Measurements from ENCODE around the gene ZNF407. TPM values are rescaled to one million over a fixed set of nuclear protein-coding genes. Genes with fewer than 3 reads are reported as not detected.

Gene ZNF407
- total and polyA plus RNA-seq, 2 of the 13 experiments (the other 11 are each of a cell fraction or from before 2014, with no cell fraction given): 2.3 to 8.7 TPM

DNA sequence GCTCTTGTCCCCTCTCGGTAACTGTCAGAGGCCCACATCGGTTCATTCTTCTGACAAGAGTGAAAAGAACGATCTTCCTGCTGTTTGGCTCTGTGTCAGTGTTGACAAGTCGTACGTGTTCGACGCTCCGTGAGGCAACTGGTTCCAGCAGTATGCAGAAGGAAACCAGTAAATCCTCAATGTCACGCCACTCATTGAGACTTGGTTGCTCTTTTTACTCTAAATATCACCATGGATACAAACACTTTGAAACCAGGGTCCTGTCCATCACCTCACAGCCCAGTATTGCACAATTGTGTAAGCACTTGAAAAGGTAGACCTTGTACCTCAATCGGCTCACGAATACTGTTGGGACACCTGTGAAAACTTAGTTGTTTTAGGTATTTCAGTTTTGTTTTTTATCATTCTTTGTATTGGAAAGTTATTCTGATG, 136.4 kb downstream of the ZNF407 start (continued):
- TF ChIP-seq RELA (CRISPR knock-in tag; IDR thresholded peaks at IDR 0.05) (no peak), SMAD9 (CRISPR knock-in tag; IDR thresholded peaks at IDR 0.05) (no peak), MXI1 (IDR thresholded peaks at IDR 0.05; ENCODE audit: borderline replicate concordance, low read depth, low read length) (peak; percentile 45; the same call in 1 of the 3 replicates), ATRX (CRISPR knock-in tag; IDR thresholded peaks at IDR 0.05; ENCODE audit: borderline replicate concordance) (no peak), PAF1 (CRISPR knock-in tag; IDR thresholded peaks at IDR 0.05) (no peak), ZFX (CRISPR knock-in tag; IDR thresholded peaks at IDR 0.05; ENCODE audit: low read depth) (peak; percentile 65), EHMT2 (IDR thresholded peaks at IDR 0.05; ENCODE audit: borderline replicate concordance, low read depth, low read length) (peak; percentile 52; the same call in 1 of the 2 replicates), ZBTB38 (CRISPR knock-in tag; IDR thresholded peaks at IDR 0.05) (no peak), ZNF747 (CRISPR knock-in tag; IDR thresholded peaks at IDR 0.05; ENCODE audit: borderline replicate concordance) (no peak; the same call in 1 of the 2 replicates), ZNF136 (CRISPR knock-in tag; IDR thresholded peaks at IDR 0.05; ENCODE audit: low read depth) (0 out of 2 replicates have a peak, but pooled peaks have one; percentile 59), SAP130 (CRISPR knock-in tag; IDR thresholded peaks at IDR 0.05; ENCODE audit: low read depth) (peak; percentile 90), ZNF615 (CRISPR knock-in tag; IDR thresholded peaks at IDR 0.05; ENCODE audit: borderline replicate concordance) (no peak), SMARCE1 (IDR thresholded peaks at IDR 0.05; ENCODE audit: borderline replicate concordance) (no peak), YEATS4 (CRISPR knock-in tag; IDR thresholded peaks at IDR 0.05; ENCODE audit: borderline replicate concordance) (no peak; the same call in 1 of the 2 replicates), KLF15 (CRISPR knock-in tag; IDR thresholded peaks at IDR 0.05; ENCODE audit: borderline replicate concordance) (no peak), ZNF207 (IDR thresholded peaks at IDR 0.05; ENCODE audit: borderline replicate concordance) (no peak), ISL2 (CRISPR knock-in tag; IDR thresholded peaks at IDR 0.05) (peak; percentile 58; the same call in 1 of the 2 replicates), HHEX (CRISPR knock-in tag; IDR thresholded peaks at IDR 0.05) (no peak), ZNF143 (CRISPR knock-in tag; IDR thresholded peaks at IDR 0.05) (no peak), HDAC6 (IDR thresholded peaks at IDR 0.05; ENCODE audit: low read depth, low read length) (no peak), ZNF772 (CRISPR knock-in tag; IDR thresholded peaks at IDR 0.05) (no peak), ZNF709 (CRISPR knock-in tag; IDR thresholded peaks at IDR 0.05) (no peak), ZNF883 (CRISPR knock-in tag; IDR thresholded peaks at IDR 0.05; ENCODE audit: not compliant biosample characterization) (no peak), SSRP1 (CRISPR knock-in tag; IDR thresholded peaks at IDR 0.05) (no peak), ZNF879 (CRISPR knock-in tag; IDR thresholded peaks at IDR 0.05) (no peak), NFATC3 (CRISPR knock-in tag; IDR thresholded peaks at IDR 0.05) (no peak), NR3C1 (CRISPR knock-in tag; IDR thresholded peaks at IDR 0.05) (no peak)
- TF ChIP-seq, protein P1, sequence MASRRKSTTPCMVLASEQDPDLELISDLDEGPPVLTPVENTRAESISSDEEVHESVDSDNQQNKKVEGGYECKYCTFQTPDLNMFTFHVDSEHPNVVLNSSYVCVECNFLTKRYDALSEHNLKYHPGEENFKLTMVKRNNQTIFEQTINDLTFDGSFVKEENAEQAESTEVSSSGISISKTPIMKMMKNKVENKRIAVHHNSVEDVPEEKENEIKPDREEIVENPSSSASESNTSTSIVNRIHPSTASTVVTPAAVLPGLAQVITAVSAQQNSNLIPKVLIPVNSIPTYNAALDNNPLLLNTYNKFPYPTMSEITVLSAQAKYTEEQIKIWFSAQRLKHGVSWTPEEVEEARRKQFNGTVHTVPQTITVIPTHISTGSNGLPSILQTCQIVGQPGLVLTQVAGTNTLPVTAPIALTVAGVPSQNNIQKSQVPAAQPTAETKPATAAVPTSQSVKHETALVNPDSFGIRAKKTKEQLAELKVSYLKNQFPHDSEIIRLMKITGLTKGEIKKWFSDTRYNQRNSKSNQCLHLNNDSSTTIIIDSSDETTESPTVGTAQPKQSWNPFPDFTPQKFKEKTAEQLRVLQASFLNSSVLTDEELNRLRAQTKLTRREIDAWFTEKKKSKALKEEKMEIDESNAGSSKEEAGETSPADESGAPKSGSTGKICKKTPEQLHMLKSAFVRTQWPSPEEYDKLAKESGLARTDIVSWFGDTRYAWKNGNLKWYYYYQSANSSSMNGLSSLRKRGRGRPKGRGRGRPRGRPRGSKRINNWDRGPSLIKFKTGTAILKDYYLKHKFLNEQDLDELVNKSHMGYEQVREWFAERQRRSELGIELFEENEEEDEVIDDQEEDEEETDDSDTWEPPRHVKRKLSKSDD (CRISPR knock-in tag; IDR thresholded peaks at IDR 0.05; ENCODE audit: low read depth): no peak
- TF ChIP-seq, protein P2, sequence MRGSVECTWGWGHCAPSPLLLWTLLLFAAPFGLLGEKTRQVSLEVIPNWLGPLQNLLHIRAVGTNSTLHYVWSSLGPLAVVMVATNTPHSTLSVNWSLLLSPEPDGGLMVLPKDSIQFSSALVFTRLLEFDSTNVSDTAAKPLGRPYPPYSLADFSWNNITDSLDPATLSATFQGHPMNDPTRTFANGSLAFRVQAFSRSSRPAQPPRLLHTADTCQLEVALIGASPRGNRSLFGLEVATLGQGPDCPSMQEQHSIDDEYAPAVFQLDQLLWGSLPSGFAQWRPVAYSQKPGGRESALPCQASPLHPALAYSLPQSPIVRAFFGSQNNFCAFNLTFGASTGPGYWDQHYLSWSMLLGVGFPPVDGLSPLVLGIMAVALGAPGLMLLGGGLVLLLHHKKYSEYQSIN (CRISPR knock-in tag; IDR thresholded peaks at IDR 0.05; ENCODE audit: borderline replicate concordance): no peak
